Mammary epithelial cell (primary cell): ENCODE results near the gene HIVEP3.

Experiments
- EZH2 ChIP-seq: IDR thresholded peaks from 2 replicates; pipeline ENCODE4 v1.6.1; 2012; ENCODE audit warnings: low read length, inconsistent platforms, borderline replicate concordance
- TF ChIP-seq, protein P1 (sequence below), 2 donors: IDR thresholded peaks in 1 of 2; conservative IDR thresholded peaks in 1 of 2; 2 replicates each; pipeline ENCODE4 v1.5.1; 2011 to 2012; ENCODE audit warnings: inconsistent platforms in 2 of 2, low read length in 2 of 2, mild to moderate bottlenecking in 2 of 2, control low read depth in 1 of 2, low read depth in 1 of 2; ENCODE audit not compliant: insufficient read depth in 1 of 2; ENCODE audit errors: extremely low read depth in 1 of 2

DNA sequence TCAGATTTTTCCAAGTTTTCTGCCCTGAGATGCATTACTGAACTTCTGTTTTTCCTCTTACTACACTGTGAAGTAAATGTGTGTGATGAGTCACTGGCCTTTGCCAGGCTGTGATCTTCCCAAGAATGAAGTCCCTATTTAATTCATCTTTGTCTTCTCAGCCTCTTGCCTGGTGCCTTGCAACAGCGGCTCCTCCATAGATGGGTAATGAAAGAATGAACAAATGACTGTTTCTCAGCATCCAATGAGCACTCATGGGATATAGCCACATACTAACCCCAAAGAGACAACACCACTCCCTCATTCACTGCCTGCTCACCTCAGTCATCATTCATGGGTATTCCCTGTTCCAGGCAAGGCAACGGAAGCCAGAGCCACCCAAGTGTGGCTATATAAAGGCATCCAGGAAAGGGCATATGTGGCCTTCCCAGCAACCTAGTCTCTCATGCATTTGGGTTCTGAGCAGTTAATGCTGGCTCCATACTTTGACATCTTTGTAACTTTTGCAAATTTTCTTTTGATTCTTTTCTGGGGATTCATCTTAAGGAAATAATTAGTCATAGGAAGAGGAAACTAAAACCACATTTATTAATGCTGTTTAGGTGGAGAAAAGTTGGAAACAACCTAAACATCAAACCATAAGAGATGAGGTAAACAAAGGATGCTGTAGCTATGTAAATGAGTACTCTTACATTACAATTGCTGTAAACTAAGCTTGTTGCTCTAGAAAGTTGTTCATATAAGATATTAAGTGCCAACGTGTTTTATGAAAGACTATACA, 71.9 kb downstream of the HIVEP3 start:
- TF ChIP-seq, protein P1, sequence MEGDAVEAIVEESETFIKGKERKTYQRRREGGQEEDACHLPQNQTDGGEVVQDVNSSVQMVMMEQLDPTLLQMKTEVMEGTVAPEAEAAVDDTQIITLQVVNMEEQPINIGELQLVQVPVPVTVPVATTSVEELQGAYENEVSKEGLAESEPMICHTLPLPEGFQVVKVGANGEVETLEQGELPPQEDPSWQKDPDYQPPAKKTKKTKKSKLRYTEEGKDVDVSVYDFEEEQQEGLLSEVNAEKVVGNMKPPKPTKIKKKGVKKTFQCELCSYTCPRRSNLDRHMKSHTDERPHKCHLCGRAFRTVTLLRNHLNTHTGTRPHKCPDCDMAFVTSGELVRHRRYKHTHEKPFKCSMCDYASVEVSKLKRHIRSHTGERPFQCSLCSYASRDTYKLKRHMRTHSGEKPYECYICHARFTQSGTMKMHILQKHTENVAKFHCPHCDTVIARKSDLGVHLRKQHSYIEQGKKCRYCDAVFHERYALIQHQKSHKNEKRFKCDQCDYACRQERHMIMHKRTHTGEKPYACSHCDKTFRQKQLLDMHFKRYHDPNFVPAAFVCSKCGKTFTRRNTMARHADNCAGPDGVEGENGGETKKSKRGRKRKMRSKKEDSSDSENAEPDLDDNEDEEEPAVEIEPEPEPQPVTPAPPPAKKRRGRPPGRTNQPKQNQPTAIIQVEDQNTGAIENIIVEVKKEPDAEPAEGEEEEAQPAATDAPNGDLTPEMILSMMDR (conservative IDR thresholded peaks at IDR 0.05 in 1 of 2, IDR thresholded peaks at IDR 0.05 in 1 of 2; ENCODE audit: extremely low read depth in 1 of 2, insufficient read depth in 1 of 2, low read depth in 1 of 2, low read length in 2 of 2): no peak
- no peak for TF ChIP-seq EZH2
